Measurements from ENCODE around the gene GPR37L1.
"Not testable (repeated sequence)": the region's sequence is repeated elsewhere in the genome, so short reads cannot be mapped to it uniquely, and the experiment has no call there.

The GPR37L1 gene

DNA sequence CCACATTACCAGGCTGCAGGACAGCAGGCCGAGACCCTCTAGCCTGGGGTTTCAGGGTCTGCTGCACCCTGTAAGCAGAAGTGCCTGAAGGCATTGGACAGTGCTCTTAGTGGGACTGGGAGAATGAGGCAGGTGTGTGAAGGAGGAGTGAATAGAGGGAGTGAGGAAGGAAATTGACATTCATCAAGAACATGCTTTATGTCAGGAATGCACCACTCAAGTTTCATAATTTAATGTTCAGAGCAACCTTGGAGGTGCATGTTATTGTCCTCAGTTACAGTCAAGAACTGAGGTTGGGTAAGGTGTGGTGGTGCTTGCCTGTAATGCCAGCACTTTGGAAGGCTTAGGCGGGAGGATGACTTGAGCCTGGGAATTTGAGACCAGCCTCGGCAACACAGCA lies 11.7 kb upstream of the GPR37L1 start:
- DNase-seq: no peak

- DNase-seq: not testable (repeated sequence)
Measured at GRCh38 chr1:202111589-202111988, 11.1 kb upstream of the GPR37L1 start.

DNA sequence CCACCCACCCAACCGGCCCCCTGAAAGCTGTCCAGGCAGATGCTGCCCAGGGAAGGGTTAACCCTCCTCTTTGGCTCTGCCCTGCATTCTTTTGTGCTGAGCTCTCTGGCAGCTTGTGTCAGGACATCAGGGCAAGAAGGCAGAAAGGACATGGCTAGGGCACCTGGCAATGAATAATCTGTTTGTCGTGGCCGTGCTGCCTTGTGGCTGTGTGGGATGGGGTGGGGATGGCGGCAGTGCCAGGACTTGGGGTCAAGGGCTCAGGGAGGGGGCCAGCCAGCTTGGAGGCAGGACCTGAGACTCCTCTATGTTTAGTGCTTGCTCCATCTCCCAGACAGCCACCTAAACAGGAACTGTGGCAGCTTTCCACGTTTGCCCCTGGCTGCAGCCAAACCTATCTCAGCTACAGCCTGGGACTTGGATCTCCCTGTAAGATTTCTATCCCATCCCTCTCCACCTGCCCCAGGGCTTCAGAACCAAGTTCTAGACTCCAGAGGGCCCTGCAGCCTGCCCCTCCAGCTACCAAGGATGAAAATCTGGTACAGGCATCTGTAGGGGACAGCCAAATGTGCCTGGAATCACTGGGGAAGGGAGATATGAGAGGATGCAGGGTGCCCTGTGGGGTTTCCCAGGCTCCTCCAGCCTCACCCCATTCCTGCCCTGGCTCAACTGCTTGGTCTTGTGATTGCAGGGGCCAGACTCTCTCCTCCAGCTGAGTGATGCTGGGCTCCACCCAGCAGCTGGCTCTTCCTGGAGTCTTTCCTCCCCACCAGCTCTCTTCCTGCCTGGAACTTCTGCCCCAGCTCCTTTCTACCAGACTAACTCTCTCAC lies 9.6 kb upstream of the GPR37L1 start:
- DNase-seq: no peak

DNA sequence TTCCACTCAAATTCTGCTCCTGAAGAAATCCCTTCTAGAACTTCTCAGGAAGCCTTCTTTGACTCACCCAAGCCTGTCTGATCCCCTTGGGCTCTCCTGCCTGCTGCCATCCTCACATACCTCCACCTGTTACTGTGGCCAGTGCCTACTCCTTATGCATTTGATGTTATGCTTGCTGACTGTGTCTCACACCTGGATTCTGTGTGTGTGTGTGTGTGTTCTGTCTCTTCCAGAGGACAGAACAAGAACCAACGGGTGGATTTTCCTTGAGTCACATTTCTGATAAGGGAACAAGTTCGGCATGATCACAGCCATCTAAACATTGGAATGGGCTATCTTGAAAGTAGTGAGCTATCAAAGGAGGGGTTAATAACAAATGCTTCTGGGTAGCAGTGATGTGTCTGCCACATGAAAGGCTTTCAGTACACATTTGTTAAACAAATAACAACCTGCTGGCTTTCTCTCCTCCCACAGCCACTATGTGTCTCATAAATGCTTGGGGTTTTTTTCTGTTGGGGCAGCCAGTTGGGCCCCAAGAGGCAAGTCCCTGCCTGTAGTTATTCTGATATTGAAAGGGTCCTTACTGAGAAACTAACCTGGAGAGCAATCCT lies 8.9 kb upstream of the GPR37L1 start:
- no peak for DNase-seq

DNA sequence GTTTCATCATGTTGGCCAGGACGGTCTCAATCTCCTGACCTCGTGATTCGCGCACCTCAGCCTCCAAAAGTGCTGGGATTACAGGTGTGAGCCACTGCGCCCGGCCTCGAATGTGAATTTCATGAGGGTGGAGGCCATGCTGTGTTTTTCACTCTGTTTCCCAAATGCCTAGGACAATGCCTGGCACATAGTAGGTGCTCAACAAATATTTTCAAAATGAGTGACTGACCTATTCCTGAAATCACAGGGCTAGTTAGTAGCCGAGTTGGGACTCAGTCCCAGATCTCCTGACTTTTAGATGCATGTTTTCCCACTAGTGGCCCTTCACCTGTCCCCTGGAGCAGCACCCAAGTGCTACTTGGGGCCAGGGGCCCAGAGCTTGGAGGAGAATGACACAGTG lies 6.4 kb upstream of the GPR37L1 start:
- DNase-seq: no peak

DNA sequence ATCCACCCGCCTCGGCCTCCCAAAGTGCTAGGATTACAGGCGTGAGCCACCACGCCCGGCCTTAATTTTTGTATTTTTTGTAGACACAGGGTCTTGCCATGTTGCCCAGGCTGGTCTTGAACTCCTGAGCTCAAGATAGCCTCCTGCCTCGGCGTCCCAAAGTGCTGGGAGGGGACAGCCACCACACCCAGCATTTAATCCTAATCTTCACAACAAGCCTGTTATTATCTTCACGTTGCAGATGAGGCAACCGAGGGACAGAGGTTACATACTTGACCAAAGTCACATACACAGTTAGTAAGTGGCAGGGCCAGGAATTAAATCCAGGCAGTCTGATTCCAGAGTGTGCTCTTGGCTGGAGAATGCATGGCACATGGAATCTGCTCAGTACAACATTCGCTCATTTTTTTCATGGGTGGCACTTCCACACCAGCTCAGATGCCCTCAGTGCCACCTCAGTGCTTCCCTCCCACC lies 4.8 kb upstream of the GPR37L1 start:
- DNase-seq: no peak

- DNase-seq: no peak
Measured at GRCh38 chr1:202121006-202121405, 1.7 kb upstream of the GPR37L1 start.

- no peak for DNase-seq
Measured at GRCh38 chr1:202123336-202123813, 658 bp downstream of the GPR37L1 start.

DNA sequence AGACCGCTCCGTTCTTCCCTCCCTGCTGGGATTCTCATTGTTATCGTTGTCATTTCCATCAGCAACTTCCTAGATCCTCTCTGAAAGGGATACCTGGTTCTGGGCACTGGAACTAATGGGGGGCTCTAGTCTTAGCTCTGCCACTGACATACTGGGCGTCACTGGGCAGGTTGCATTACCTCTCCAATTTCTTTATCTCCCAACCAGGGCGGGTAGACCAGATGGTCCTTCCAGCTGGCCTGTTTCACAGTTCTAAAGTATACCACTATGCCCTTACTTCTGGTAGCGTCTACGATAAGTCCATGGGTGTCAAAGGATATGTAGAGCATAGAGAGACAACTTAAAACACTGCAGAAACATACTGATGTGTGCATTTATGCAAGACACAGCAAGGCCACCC lies 1.4 kb downstream of the GPR37L1 start:
- no peak for DNase-seq

DNA sequence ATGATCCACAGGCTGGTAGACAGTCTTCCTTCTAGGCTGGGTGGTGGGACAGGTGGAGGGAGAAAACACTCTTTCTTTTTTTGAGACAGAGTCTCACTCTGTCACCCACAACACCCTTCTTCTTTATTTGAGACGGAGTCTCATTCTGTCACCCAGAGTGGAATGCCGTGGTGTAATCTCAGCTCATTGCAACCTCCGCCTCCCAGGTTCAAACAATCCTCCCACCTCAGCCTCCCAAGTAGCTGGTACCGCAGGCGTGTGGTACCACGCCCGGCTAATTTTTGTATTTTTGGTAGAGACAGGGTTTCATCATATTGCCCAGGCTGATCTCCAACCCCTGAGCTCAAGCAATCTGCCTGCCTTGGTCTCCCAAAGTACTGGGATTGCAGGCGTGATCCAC lies 2.9 kb downstream of the GPR37L1 start:
- DNase-seq: no peak

DNA sequence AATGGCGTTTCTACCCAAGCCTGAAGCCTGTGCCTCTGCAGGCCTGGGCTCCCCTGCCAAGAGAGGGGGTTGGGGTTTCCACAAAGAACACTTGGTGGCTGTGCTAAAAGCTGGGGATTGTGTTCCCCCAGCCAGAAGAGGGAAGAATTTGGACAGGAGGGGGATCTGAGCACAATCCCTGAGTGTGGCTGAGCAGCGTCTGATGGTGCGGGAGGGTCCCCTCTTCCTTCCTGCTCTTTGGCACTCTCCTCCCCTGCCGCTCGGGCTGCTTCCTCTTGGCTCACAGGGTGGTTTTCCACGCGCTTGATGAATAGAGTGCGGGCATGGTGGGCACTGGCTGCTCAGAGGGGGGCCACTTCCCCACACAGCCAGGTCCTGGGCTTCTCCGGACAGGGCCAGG lies 3.7 kb downstream of the GPR37L1 start:
- DNase-seq: no peak

- DNase-seq: no peak
Measured at GRCh38 chr1:202127061-202127460, 4.3 kb downstream of the GPR37L1 start.

GRCh38 chr1:202127836-202128622 lies 5.3 kb downstream of the GPR37L1 start:
- no peak for DNase-seq

DNA sequence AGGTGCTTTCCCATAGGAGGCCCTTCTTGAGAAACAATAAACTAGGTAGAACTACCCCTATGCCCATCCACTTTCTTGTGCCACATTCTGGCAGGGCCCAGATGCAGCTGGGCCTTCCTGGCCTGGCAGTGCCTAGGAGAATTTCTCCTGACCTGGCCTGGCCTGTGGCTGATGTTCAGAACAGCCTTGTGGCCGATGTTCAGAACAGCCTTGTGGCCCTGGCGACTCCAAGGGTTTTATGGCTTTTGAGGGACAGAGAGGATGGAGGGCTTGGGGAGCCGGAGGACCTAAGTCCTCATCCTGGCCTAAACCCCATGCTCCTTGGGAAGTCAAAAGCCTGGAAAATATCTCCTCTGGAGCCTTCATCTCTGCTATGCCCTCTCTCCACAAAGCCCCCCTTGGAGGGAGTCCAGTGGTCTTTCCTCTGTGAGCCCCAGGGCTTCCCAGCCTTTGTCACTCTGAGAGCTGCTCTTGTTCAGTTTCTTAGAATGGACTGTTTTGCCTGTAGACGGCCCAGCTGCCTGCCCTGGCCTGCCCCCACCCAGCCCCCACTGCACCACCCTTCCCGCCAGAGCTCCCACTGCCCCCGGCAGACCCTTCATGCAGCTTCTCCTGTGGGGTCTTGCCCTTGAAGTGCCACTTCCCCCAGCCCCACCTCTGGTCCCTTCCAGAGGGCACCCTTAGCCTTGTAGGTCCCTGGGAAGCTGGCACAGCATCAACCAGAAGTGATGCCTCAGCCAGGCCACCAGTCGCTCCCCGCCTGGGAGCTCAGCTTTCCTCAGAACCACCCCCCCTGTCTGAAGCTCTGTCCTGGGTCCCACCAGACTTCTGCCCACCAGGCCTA lies 7.0 kb downstream of the GPR37L1 start:
- DNase-seq: no peak

DNA sequence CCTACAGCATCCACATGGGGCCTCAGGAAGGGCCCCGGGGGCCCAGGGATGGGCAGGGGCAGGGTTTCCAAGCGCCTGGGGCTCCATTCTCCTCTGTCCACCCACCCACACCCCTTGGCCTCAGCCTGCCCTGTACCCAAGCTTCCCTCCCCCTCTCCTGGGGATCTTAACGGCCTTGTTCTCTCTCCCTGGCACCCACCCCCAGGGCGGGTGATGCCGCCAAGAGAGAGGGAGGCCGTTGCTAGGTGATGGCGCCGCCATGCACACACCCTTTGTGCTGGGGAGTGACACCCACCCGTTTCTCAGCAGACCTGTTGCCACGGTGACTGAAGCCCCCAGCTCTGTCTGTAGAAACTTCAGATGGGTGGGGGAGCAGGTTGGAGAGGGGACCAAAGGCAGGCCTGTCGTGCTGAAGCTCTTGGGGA lies 7.6 kb downstream of the GPR37L1 start:
- no peak for DNase-seq

GRCh38 chr1:202130816-202131522 lies 8.3 kb downstream of the GPR37L1 start:
- no peak for DNase-seq

- DNase-seq: no peak
Measured at GRCh38 chr1:202131956-202132821, 9.5 kb downstream of the GPR37L1 start.

- no peak for DNase-seq
Measured at GRCh38 chr1:202133001-202133400, 10.3 kb downstream of the GPR37L1 start.

DNA sequence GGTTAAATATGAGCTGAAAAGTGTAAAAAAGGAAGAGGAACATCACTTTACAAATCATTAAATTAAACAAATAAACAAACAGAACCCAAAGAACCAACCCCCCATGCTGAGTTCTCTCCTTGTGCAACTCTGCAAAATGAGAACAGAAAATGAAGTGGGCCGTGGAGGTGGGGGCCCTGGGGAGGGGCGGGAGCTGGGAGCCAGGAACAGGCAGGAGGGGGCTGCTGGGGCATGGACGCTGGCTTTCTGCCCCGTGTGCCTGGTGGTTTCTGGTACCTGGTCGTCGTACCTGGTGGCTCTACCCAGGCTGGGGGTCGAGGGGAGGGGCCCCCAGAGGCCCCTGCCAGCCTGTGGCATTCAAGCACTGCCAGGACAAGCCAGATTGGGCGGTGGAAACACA lies 10.8 kb downstream of the GPR37L1 start:
- no peak for DNase-seq

DNA sequence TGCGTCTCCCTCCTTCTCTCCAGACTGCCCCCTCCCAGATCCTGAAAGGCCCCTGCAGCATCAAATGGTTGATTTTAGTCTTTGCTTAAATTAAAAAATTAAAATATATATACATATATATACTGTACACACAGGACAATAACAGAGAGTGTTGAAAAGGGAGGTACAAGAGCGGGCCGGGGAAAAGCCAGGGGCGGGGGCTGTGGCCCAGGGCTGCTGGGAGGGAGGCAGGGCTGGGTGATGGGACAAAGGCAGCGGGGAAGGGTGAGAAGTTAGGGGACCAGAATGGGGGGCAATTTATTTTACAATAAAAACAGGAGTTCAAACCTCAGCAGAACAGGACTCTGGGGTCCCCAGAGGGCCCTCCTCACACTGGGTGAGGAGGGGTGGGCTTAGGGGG lies 11.3 kb downstream of the GPR37L1 start:
- no peak for DNase-seq

GRCh38 chr1:202134645-202135172 lies 12.0 kb downstream of the GPR37L1 start:
- DNase-seq: no peak

All from activated CD4-positive, CD25-positive, alpha-beta regulatory T cell treated with anti-CD3 and anti-CD28 coated beads, Interleukin-2, amount 50 U/mL, for 72 hours (primary cell).